Coronary artery (tissue), 2 donors: ENCODE results near the gene ZNF652.

ENCODE experiments used
- DNase-seq: peaks from one replicate; pipeline ENCODE4 v3.0.0-alpha.2; 2017; ENCODE audit warnings: low spot score
- H3K27ac ChIP-seq, 2 donors: fragments of 200-600 bp; sonication (generic); one replicate each; pipeline ENCODE4 v1.5.1; 2016 to 2019
- H3K4me3 ChIP-seq: fragments of 200-600 bp; sonication (generic); 2 replicates; pipeline ENCODE4 v1.5.1; 2016; ENCODE audit warnings: mild to moderate bottlenecking, moderate library complexity
- TF ChIP-seq, protein P1 (sequence below): fragments of 200-600 bp; sonication (generic); IDR thresholded peaks from one replicate; pipeline ENCODE4 v1.5.1; 2019; ENCODE audit warnings: antibody characterized with exemption

Gene ZNF652

DNA sequence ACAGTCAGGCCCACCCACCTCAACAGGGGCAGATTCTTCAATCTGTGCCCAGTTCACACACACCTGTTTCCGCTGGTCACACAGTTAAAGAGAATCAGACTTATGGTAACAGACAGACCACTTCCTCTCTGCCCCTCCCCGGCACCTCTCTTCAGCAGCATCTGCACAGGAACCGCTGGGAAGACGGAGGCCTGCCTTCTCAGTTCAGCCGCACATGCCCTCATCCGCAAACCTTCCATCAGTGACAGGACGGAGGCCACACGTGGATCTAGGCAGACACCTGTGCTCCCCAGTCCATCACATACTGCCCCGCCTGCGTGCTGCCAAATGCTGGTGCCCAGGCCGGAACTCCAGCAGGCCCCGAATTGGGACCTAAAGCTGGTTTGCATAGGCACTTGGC, 42.3 kb upstream of the ZNF652 start:
- Histone ChIP-seq H3K4me3 (no peak overlapping the region), H3K27ac (no peak overlapping the region)
- TF ChIP-seq, protein P1, sequence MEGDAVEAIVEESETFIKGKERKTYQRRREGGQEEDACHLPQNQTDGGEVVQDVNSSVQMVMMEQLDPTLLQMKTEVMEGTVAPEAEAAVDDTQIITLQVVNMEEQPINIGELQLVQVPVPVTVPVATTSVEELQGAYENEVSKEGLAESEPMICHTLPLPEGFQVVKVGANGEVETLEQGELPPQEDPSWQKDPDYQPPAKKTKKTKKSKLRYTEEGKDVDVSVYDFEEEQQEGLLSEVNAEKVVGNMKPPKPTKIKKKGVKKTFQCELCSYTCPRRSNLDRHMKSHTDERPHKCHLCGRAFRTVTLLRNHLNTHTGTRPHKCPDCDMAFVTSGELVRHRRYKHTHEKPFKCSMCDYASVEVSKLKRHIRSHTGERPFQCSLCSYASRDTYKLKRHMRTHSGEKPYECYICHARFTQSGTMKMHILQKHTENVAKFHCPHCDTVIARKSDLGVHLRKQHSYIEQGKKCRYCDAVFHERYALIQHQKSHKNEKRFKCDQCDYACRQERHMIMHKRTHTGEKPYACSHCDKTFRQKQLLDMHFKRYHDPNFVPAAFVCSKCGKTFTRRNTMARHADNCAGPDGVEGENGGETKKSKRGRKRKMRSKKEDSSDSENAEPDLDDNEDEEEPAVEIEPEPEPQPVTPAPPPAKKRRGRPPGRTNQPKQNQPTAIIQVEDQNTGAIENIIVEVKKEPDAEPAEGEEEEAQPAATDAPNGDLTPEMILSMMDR, result no peak
- no peak for DNase-seq

DNA sequence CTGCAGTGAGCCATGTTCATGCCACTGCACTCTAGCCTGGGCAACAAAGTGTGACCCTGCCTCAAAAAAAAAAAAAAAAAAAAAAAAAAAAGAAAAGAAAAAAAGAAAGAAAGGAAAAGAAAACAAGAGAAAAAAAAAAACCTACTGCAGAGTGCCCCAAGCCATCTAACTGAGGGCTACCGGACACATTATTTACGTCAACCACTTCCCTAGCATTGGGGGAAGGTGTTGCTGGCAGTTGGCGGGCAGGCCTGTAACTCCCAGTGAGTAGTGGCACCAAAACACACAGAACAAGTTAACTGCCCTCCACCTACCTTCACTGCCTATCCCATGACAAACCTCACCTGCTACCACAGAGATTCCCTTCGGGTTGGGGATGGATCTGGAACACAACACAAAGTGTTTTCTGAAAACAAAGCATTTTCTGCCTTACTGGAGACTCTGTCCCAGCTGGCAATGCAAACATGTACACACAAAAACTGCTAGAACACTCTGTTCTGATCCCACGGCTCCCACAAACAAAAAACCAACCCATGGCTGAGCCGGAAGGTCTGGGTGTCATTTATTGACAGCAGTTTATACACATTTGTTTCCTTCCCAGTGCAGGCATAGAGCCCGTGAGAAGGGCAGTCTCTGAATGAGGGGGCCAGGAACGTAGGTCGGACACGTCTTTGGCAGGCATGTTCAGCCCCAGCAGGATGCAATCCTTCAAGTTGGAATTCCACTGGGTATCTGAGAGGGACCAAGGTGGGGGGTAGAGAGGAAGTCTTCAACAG, 41.7 kb upstream of the ZNF652 start:
- DNase-seq, result no peak
- H3K27ac ChIP-seq, result no peak overlapping the region
- no peak overlapping the region for H3K4me3 ChIP-seq
- TF ChIP-seq, protein P1, result no peak

DNA sequence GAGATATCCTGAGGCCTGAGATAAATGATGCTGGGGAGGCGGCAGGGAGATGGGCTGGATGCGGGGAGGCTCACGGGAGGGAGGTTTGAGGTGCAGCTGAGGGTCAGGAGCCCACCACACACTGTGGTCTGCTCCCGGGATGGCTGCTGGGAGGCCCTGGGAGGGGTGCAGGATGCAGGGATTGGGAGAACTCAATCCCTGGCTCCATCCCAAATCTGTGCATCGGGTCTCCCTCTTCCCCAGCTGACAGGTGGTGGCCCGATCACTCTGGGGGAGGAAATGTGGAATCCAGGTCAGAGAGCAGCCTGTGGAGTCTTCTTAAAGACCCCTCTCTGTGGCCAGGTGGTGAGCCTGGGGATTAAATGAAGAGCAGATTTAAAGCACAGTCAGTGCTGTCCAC, 40.7 kb upstream of the ZNF652 start:
- no peak overlapping the region for H3K4me3 ChIP-seq
- DNase-seq, result no peak
- TF ChIP-seq, protein P1, result no peak
- no peak overlapping the region for H3K27ac ChIP-seq

DNA sequence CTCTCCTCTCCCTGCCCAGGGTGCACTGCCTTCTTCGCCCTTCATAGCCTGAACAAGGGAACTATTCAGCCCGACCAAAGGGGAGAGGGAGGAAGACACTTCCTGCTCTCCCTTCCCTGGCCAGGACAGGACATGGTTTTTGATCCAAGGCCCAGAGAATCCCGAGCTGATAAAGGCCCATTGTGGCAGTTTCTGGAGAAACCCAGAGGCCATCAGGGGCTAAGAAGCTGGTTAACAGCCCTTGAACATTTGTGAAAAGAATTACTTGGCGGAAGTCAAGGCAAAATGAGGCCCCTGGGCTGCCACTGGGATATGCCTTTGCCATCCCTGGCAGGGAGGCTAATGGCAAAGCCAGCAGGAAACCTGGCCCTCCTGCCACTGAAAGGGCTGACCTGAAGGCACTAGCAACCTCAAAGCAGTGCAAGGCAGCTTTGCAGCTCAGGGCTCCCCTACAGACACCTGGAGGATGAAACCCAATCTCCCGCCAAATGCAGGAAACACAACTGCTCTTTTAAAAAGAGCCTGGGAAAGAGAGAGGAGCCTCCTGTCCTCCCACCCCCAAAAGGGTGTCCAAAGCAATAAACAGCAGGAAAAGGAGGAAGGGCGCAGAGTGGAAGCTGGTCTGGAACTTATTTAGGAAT, 40.0 kb upstream of the ZNF652 start:
- Histone ChIP-seq H3K27ac (no peak overlapping the region), H3K4me3 (no peak overlapping the region)
- no peak for DNase-seq
- TF ChIP-seq, protein P1, result no peak

DNA sequence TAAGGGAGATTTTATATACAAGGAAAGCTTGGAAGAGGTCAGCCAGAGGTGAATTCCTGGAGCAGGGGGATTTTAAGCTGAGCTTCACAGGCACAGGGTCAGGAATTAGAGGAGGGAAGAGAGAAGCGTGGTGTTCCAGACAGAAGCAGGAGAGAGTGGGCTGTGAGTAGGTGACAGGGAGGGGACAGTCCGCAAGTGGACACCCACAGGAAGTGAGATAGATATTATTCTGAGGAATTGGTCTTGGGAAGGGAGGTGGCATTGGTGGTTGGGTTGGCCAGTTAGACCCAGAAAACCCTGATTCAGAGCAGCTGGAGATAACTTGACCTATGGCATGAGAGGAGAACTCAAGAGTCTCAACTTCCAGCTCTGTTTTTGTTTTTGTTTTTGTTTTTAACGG, 37.9 kb upstream of the ZNF652 start:
- H3K27ac ChIP-seq, result no peak overlapping the region

DNA sequence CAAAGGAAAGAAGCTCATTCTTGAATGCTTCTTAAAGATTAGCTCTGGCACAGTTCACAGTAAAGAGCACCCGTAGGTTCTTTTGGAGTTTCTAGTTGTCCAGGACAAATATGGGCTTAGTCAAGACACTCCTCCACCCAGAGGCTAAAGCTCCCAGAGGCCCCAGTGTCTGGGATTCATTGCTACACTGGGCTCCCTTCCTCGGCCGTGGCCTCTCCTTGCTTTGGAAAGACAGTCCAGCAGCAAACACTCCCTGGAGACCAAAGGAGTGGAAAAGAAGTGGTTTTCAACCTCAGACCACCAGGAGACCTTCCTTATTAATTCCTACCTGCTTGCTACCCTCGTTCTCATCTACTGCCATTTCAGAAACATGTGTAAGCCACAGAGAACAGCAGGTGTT, 35.5 kb upstream of the ZNF652 start:
- no peak for DNase-seq
- TF ChIP-seq, protein P1, result no peak
- Histone ChIP-seq H3K27ac (no peak overlapping the region), H3K4me3 (no peak overlapping the region)

More for the DNA sequence above, 37.9 kb upstream of the ZNF652 start:
- H3K4me3 ChIP-seq, result no peak overlapping the region
- no peak for DNase-seq
- TF ChIP-seq, protein P1, result no peak
